ENCODE measurements around the gene PRRG3. TPM values are rescaled to one million over a fixed set of nuclear protein-coding genes. Genes with fewer than 3 reads are reported as not detected.

The PRRG3 gene
- total and polyA plus RNA-seq, 4 experiments from 2014 or later, result not detected

DNA sequence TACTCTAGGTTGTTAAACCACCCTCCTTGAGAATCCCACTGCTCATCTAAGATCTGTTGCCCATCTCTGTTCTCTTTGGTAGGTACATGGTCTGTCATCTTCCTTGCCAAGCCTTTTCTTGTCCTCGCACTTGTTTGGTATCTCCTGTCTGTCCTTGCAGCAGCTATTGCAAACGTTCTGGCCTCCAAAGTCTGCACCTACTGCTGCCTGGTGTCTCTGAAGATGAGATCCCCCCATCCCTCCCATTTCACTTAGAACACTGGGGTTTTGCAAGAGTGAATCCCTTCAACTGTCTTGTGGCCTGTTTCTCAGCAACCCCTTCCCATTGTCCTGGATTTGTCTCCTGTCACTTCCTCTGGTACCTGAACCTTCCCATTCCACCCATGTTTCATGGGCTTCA, 40.0 kb downstream of the PRRG3 start:
- peaks cover 0 to 2% (median 0%) of the 10 kb centered on the region in 8 donors for H3K9me3 Mint-ChIP-seq
- intact Hi-C loops (cut with micrococcal nuclease), result no loop called here
- Histone ChIP-seq H3K4me3 (ENCODE audit: low read length in 2 of 2) (no peak overlapping the region), H3K36me3 (ENCODE audit: insufficient read depth, low read length) (no peaks in the 10 kb centered on the region), H3K27ac (ENCODE audit: low read depth, low read length) (no peak overlapping the region), H3K4me1 (ENCODE audit: insufficient read depth, low read length) (no peaks in the 10 kb centered on the region), H3K27me3 (ENCODE audit: insufficient read depth, low read length) (no peaks in the 10 kb centered on the region), H3K9me3 (ENCODE audit: control insufficient read depth in 1 of 2, low read length in 2 of 2) (no peaks in the 10 kb centered on the region)
- ChIA-PET CTCF (ENCODE audit: partially characterized antibody) (interaction anchor here (1.1 kb wide), 1 partner anchor 52 kb away, joined by 3 read pairs; no protein-coding TSS in a partner anchor), POLR2A (ENCODE audit: partially characterized antibody) (no interaction called here)
- H3K27ac Mint-ChIP-seq, result no peak overlapping the region
- no peak for DNase-seq
- H3K36me3 Mint-ChIP-seq, result no peaks in the 10 kb centered on the region
- no peak overlapping the region for H3K4me3 Mint-ChIP-seq
- H3K4me1 Mint-ChIP-seq, result no peaks in the 10 kb centered on the region
- H3K27me3 Mint-ChIP-seq, result peaks cover 7 to 11% of the 10 kb centered on the region in 2 donors

DNA sequence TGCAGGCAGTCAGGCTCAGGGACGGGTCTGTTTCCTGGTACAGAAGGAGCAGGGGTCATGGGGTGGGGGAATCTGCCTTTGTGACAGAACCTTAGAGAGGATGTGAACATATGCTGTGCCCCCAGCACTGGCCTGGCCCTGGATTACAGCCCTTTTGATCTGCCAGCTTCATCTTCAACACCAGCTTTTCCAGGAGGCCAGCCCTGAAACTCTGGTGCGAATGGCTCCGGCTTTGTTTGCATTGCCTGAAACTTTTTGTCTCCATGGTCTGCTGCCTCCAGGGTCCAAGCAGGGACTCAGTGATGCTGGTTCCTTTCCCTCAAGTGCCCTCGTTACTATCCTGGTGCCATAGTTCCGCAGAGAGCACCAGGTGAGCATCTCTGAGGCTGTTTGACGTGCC, 41.4 kb downstream of the PRRG3 start:
- Mint-ChIP-seq H3K9me3 (peaks cover 0 to 2% (median 0%) of the 10 kb centered on the region in 8 donors), H3K36me3 (no peaks in the 10 kb centered on the region), H3K4me1 (no peaks in the 10 kb centered on the region), H3K4me3 (no peak overlapping the region), H3K27ac (no peak overlapping the region), H3K27me3 (peaks cover 7 to 11% of the 10 kb centered on the region in 2 donors)
- no peak overlapping the region for H3K4me3 ChIP-seq (ENCODE audit: low read length in 2 of 2)
- POLR2A ChIA-PET (ENCODE audit: partially characterized antibody), result no interaction called here
- no peaks in the 10 kb centered on the region for H3K36me3 ChIP-seq (ENCODE audit: insufficient read depth, low read length)
- no peaks in the 10 kb centered on the region for H3K27me3 ChIP-seq (ENCODE audit: insufficient read depth, low read length)
- CTCF ChIA-PET (ENCODE audit: partially characterized antibody), result no interaction called here
- H3K9me3 ChIP-seq (ENCODE audit: control insufficient read depth in 1 of 2, low read length in 2 of 2), result no peaks in the 10 kb centered on the region
- no peaks in the 10 kb centered on the region for H3K4me1 ChIP-seq (ENCODE audit: insufficient read depth, low read length)
- no peak for DNase-seq
- intact Hi-C loops (cut with micrococcal nuclease), result no loop called here
- H3K27ac ChIP-seq (ENCODE audit: low read depth, low read length), result no peak overlapping the region

DNA sequence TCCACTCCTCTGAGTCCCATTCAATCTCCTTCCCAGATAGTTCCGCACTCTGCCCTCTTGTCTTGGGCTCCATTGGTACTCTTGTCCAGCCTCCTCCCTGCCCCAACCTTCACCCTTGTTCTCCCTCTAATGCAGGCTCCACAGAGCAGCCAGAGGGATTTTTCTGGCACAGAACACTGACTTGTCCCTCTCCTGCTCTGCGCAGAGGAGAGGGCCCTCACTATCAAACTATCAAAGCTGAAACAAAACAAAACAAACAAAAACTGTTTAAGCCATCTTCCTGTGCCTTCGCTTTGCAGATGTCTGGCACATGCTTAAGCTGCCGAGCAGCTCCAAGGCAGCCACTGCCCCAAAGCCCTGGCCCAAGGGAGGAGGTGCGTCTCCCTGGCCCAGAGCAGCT, 42.2 kb downstream of the PRRG3 start:
- no peak overlapping the region for H3K4me3 Mint-ChIP-seq
- intact Hi-C loops (cut with micrococcal nuclease), result no loop called here

DNA sequence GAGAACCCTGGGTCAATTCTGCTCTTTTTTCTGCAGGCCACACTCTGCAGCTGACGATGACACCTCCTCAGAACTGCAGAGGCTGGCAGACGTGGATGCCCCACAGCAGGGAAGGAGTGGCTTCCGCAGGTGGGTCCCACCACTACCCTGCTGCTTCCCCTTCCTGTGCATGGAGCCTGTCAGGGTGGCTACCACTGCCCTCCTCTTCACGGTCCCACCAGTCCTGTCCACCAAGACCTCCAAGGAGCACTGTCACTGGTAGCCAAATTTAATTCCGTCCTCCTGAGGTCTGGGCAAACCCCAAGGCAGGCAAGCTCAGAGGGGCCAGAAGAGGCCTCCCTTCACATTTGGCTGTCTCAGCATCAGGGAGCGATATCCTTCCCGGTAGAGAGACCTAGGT, 43.5 kb downstream of the PRRG3 start:
- H3K9me3 ChIP-seq (ENCODE audit: control insufficient read depth in 1 of 2, low read length in 2 of 2), result no peaks in the 10 kb centered on the region
- intact Hi-C loops (cut with micrococcal nuclease), result no loop called here
- DNase-seq, result no peak

More for the DNA sequence above, 42.2 kb downstream of the PRRG3 start:
- H3K36me3 ChIP-seq (ENCODE audit: insufficient read depth, low read length), result no peaks in the 10 kb centered on the region
- H3K36me3 Mint-ChIP-seq, result no peaks in the 10 kb centered on the region
- H3K9me3 ChIP-seq (ENCODE audit: control insufficient read depth in 1 of 2, low read length in 2 of 2), result no peaks in the 10 kb centered on the region
- POLR2A ChIA-PET (ENCODE audit: partially characterized antibody), result no interaction called here
- H3K4me3 ChIP-seq (ENCODE audit: low read length in 2 of 2), result no peak overlapping the region
- H3K9me3 Mint-ChIP-seq, result peaks cover 0 to 2% (median 0%) of the 10 kb centered on the region in 8 donors
- H3K4me1 Mint-ChIP-seq, result no peaks in the 10 kb centered on the region
- H3K4me1 ChIP-seq (ENCODE audit: insufficient read depth, low read length), result no peaks in the 10 kb centered on the region
- no peaks in the 10 kb centered on the region for H3K27me3 ChIP-seq (ENCODE audit: insufficient read depth, low read length)
- H3K27me3 Mint-ChIP-seq, result peaks cover 7 to 11% of the 10 kb centered on the region in 2 donors
- CTCF ChIA-PET (ENCODE audit: partially characterized antibody), result no interaction called here
- no peak overlapping the region for H3K27ac Mint-ChIP-seq
- H3K27ac ChIP-seq (ENCODE audit: low read depth, low read length), result no peak overlapping the region
- DNase-seq, result no peak

DNA sequence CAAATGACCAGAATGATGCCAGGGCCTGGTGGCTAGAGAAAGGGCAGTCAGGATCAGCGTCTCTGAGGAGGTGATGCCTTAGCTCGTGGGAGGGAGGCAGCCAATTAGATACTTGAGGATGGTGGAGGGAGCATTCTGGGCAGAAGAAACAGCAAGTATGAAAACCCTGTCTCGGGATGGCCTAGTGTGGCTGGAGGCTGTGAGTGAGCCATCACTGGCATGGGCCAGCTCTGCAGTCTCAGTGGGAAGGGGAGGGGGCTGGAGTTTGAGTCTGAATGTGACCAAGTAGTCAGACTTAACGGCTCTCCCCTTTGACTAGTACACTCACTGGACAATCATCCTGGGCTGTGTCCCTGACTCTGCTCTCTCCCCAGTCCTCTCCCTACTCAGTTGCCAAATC, 46.3 kb downstream of the PRRG3 start:
- Mint-ChIP-seq H3K27me3 (peaks cover 0 to 2% of the 10 kb centered on the region in 2 donors), H3K9me3 (peaks cover 0 to 5% (median 0%) of the 10 kb centered on the region in 8 donors), H3K27ac (no peak overlapping the region), H3K4me3 (no peak overlapping the region), H3K4me1 (no peaks in the 10 kb centered on the region), H3K36me3 (no peaks in the 10 kb centered on the region)
- Histone ChIP-seq H3K36me3 (ENCODE audit: insufficient read depth, low read length) (no peaks in the 10 kb centered on the region), H3K4me3 (ENCODE audit: low read length in 2 of 2) (no peak overlapping the region), H3K9me3 (ENCODE audit: control insufficient read depth in 1 of 2, low read length in 2 of 2) (no peaks in the 10 kb centered on the region), H3K4me1 (ENCODE audit: insufficient read depth, low read length) (no peaks in the 10 kb centered on the region), H3K27ac (ENCODE audit: low read depth, low read length) (no peak overlapping the region), H3K27me3 (ENCODE audit: insufficient read depth, low read length) (no peaks in the 10 kb centered on the region)
- ChIA-PET CTCF (ENCODE audit: partially characterized antibody) (no interaction called here), POLR2A (ENCODE audit: partially characterized antibody) (no interaction called here)
- no peak for DNase-seq
- intact Hi-C loops (cut with micrococcal nuclease), result no loop called here

More for the DNA sequence above, 43.5 kb downstream of the PRRG3 start:
- Histone ChIP-seq H3K27ac (ENCODE audit: low read depth, low read length) (no peak overlapping the region), H3K36me3 (ENCODE audit: insufficient read depth, low read length) (no peaks in the 10 kb centered on the region), H3K27me3 (ENCODE audit: insufficient read depth, low read length) (no peaks in the 10 kb centered on the region), H3K4me3 (ENCODE audit: low read length in 2 of 2) (no peak overlapping the region), H3K4me1 (ENCODE audit: insufficient read depth, low read length) (no peaks in the 10 kb centered on the region)
- Mint-ChIP-seq H3K9me3 (peaks cover 0 to 4% (median 0%) of the 10 kb centered on the region in 8 donors), H3K27me3 (peaks cover 6 to 11% of the 10 kb centered on the region in 2 donors), H3K4me1 (no peaks in the 10 kb centered on the region), H3K36me3 (no peaks in the 10 kb centered on the region), H3K4me3 (no peak overlapping the region), H3K27ac (no peak overlapping the region)
- ChIA-PET POLR2A (ENCODE audit: partially characterized antibody) (no interaction called here), CTCF (ENCODE audit: partially characterized antibody) (no interaction called here)

DNA sequence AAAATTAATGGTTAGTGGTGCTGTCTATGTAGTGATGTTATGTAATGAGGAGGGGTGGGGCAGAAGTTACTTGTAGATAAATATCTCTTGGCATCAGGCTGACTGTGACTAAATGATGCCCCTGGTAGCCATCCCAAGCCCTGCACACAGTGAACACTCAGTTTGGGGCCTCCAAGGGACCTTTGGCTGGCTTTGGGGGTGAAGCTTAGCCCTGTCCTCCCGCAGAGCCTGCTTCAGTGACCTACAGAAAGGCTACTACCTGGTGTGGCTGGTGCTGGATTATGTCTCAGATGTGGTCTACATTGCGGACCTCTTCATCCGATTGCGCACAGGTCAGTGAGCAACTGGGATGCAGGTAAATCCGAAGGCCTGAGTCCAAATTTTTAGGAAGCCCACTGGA, 47.1 kb downstream of the PRRG3 start:
- Histone ChIP-seq H3K36me3 (ENCODE audit: insufficient read depth, low read length) (no peaks in the 10 kb centered on the region), H3K4me3 (ENCODE audit: low read length in 2 of 2) (no peak overlapping the region), H3K9me3 (ENCODE audit: control insufficient read depth in 1 of 2, low read length in 2 of 2) (no peaks in the 10 kb centered on the region), H3K27ac (ENCODE audit: low read depth, low read length) (no peak overlapping the region), H3K4me1 (ENCODE audit: insufficient read depth, low read length) (no peaks in the 10 kb centered on the region), H3K27me3 (ENCODE audit: insufficient read depth, low read length) (no peaks in the 10 kb centered on the region)
- DNase-seq, result no peak
- ChIA-PET CTCF (ENCODE audit: partially characterized antibody) (no interaction called here), POLR2A (ENCODE audit: partially characterized antibody) (no interaction called here)
- Mint-ChIP-seq H3K9me3 (peaks cover 0 to 3% (median 0%) of the 10 kb centered on the region in 8 donors), H3K4me3 (no peak overlapping the region), H3K4me1 (no peaks in the 10 kb centered on the region), H3K36me3 (no peaks in the 10 kb centered on the region), H3K27ac (no peak overlapping the region), H3K27me3 (peaks cover 0 to 2% of the 10 kb centered on the region in 2 donors)
- intact Hi-C loops (cut with micrococcal nuclease), result no loop called here

DNA sequence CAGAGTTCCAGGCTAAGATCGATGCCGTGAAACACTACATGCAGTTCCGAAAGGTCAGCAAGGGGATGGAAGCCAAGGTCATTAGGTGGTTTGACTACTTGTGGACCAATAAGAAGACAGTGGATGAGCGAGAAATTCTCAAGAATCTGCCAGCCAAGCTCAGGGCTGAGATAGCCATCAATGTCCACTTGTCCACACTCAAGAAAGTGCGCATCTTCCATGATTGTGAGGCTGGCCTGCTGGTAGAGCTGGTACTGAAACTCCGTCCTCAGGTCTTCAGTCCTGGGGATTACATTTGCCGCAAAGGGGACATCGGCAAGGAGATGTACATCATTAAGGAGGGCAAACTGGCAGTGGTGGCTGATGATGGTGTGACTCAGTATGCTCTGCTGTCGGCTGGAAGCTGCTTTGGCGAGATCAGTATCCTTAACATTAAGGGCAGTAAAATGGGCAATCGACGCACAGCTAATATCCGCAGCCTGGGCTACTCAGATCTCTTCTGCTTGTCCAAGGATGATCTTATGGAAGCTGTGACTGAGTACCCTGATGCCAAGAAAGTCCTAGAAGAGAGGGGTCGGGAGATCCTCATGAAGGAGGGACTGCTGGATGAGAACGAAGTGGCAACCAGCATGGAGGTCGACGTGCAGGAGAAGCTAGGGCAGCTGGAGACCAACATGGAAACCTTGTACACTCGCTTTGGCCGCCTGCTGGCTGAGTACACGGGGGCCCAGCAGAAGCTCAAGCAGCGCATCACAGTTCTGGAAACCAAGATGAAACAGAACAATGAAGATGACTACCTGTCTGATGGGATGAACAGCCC, 48.6 kb downstream of the PRRG3 start:
- Histone ChIP-seq H3K27ac (ENCODE audit: low read depth, low read length) (no peak overlapping the region), H3K36me3 (ENCODE audit: insufficient read depth, low read length) (no peaks in the 10 kb centered on the region), H3K4me3 (ENCODE audit: low read length in 2 of 2) (no peak overlapping the region), H3K4me1 (ENCODE audit: insufficient read depth, low read length) (no peaks in the 10 kb centered on the region), H3K9me3 (ENCODE audit: control insufficient read depth in 1 of 2, low read length in 2 of 2) (no peaks in the 10 kb centered on the region), H3K27me3 (ENCODE audit: insufficient read depth, low read length) (no peaks in the 10 kb centered on the region)
- no peak for DNase-seq
- H3K27me3 Mint-ChIP-seq, result peaks cover 0 to 2% of the 10 kb centered on the region in 2 donors
- no peaks in the 10 kb centered on the region for H3K4me1 Mint-ChIP-seq
- peaks cover 0 to 3% (median 0%) of the 10 kb centered on the region in 8 donors for H3K9me3 Mint-ChIP-seq
- intact Hi-C loops (cut with micrococcal nuclease), result no loop called here
- ChIA-PET CTCF (ENCODE audit: partially characterized antibody) (no interaction called here), POLR2A (ENCODE audit: partially characterized antibody) (no interaction called here)
- H3K36me3 Mint-ChIP-seq, result no peaks in the 10 kb centered on the region
- H3K27ac Mint-ChIP-seq, result no peak overlapping the region
- no peak overlapping the region for H3K4me3 Mint-ChIP-seq
